Astrocyte (in vitro differentiated cells and primary cell): ENCODE measurements around the gene PCDHA1. TPM values are rescaled to one million over a fixed set of nuclear protein-coding genes. Genes with fewer than 3 reads are reported as not detected.
"Not testable (repeated sequence)": the region's sequence is repeated elsewhere in the genome, so short reads cannot be mapped to it uniquely, and the experiment has no call there.

Source experiments
- DNase-seq: peaks from one replicate; pipeline ENCODE4 v3.0.0-alpha.2; 2010; ENCODE audit warnings: low read depth
- FAIRE-seq: peaks from 2 replicates; lab custom pipeline; 2011; peaks lifted over from hg19 to GRCh38; lab: Jason Lieb, UNC
- H2AFZ ChIP-seq: 2 replicates; pipeline ENCODE4 v1.6.0; 2012; ENCODE audit warnings: low read depth, low read length, inconsistent platforms
- H3K27ac ChIP-seq: 2 replicates; pipeline ENCODE4 v1.5.1; 2011; ENCODE audit warnings: low read depth, low read length, inconsistent platforms
- H3K27me3 ChIP-seq: 2 replicates; pipeline ENCODE4 v1.6.0; 2011; ENCODE audit warnings: low read length, inconsistent platforms; ENCODE audit not compliant: insufficient read depth
- H3K36me3 ChIP-seq: 2 replicates; pipeline ENCODE4 v1.5.1; 2011; ENCODE audit warnings: low read length, inconsistent platforms; ENCODE audit not compliant: insufficient read depth
- H3K4me1 ChIP-seq: 2 replicates; pipeline ENCODE4 v1.5.1; 2011; ENCODE audit warnings: low read length, inconsistent platforms; ENCODE audit not compliant: insufficient read depth
- H3K4me2 ChIP-seq: 2 replicates; pipeline ENCODE4 v1.6.0; 2012; ENCODE audit warnings: low read length, inconsistent platforms
- H3K4me3 ChIP-seq: 2 replicates; pipeline ENCODE4 v1.5.1; 2011; ENCODE audit warnings: low read depth, mild to moderate bottlenecking, low read length, inconsistent platforms; ENCODE audit not compliant: insufficient read depth
- H3K79me2 ChIP-seq: 2 replicates; pipeline ENCODE4 v1.6.0; 2012; ENCODE audit warnings: mild to moderate bottlenecking, low read length, inconsistent platforms; ENCODE audit not compliant: insufficient read depth
- H3K9ac ChIP-seq: 2 replicates; pipeline ENCODE4 v1.6.0; 2012; ENCODE audit warnings: mild to moderate bottlenecking, low read length, inconsistent platforms
- H3K9me3 ChIP-seq: 2 replicates; pipeline ENCODE4 v1.5.1; 2012; ENCODE audit warnings: low read depth, mild to moderate bottlenecking, low read length, inconsistent platforms; ENCODE audit not compliant: insufficient read depth
- H4K20me1 ChIP-seq: 2 replicates; pipeline ENCODE4 v1.6.0; 2012; ENCODE audit warnings: low read length, inconsistent platforms; ENCODE audit not compliant: insufficient read depth
- H3K27ac Mint-ChIP-seq: one replicate; pipeline ENCODE4 v1.8.0; 2021; ENCODE audit warnings: mild to moderate bottlenecking, mixed read lengths; ENCODE audit not compliant: unreplicated experiment
- H3K27me3 Mint-ChIP-seq: one replicate; pipeline ENCODE4 v1.8.0; 2021; ENCODE audit warnings: low read depth, mixed read lengths; ENCODE audit not compliant: unreplicated experiment
- H3K36me3 Mint-ChIP-seq: one replicate; pipeline ENCODE4 v1.8.0; 2021; ENCODE audit warnings: low read depth, mixed read lengths; ENCODE audit not compliant: unreplicated experiment
- H3K4me1 Mint-ChIP-seq: one replicate; pipeline ENCODE4 v1.8.0; 2021; ENCODE audit warnings: low read depth, mixed read lengths; ENCODE audit not compliant: unreplicated experiment
- H3K4me3 Mint-ChIP-seq: one replicate; pipeline ENCODE4 v1.8.0; 2021; ENCODE audit warnings: mild to moderate bottlenecking, moderate library complexity, mixed read lengths; ENCODE audit not compliant: unreplicated experiment
- H3K9me3 Mint-ChIP-seq: one replicate; pipeline ENCODE4 v1.8.0; 2021; ENCODE audit warnings: mild to moderate bottlenecking, mixed read lengths; ENCODE audit not compliant: unreplicated experiment
- EZH2 ChIP-seq: IDR thresholded peaks from 2 replicates; pipeline ENCODE4 v1.6.1; 2012; ENCODE audit warnings: mild to moderate bottlenecking, low read length, inconsistent platforms; ENCODE audit not compliant: insufficient read depth
- total RNA-seq: library from RNA; stranded (reverse); gene quantifications from 2 replicates; pipeline ENCODE4 v1.2.1, GENCODE V29; 2021
- TF ChIP-seq, protein P1 (sequence below): IDR thresholded peaks from 2 replicates; pipeline ENCODE4 v1.5.1; 2011; ENCODE audit warnings: low read depth, mild to moderate bottlenecking, inconsistent platforms, low read length, moderate library complexity; ENCODE audit not compliant: insufficient read depth

Gene PCDHA1
- total RNA-seq, 1 donor from 2014 or later: not detected

- H3K27me3 Mint-ChIP-seq: no peaks in the 10 kb centered on the region
- peaks cover 39% of the 10 kb centered on the region for H3K9me3 Mint-ChIP-seq
- H3K36me3 ChIP-seq: no peaks in the 10 kb centered on the region
- FAIRE-seq (no peak), DNase-seq (no peak)
- H3K79me2 ChIP-seq: no peaks in the 10 kb centered on the region
- no peaks in the 10 kb centered on the region for H3K4me1 Mint-ChIP-seq
- H4K20me1 ChIP-seq: no peaks in the 10 kb centered on the region
- H3K4me3 ChIP-seq: no peak overlapping the region
- H3K4me3 Mint-ChIP-seq: no peak overlapping the region
- H3K27ac Mint-ChIP-seq: no peak overlapping the region
- no peak overlapping the region for H3K27ac ChIP-seq
- no peak for TF ChIP-seq EZH2
- TF ChIP-seq, protein P1, sequence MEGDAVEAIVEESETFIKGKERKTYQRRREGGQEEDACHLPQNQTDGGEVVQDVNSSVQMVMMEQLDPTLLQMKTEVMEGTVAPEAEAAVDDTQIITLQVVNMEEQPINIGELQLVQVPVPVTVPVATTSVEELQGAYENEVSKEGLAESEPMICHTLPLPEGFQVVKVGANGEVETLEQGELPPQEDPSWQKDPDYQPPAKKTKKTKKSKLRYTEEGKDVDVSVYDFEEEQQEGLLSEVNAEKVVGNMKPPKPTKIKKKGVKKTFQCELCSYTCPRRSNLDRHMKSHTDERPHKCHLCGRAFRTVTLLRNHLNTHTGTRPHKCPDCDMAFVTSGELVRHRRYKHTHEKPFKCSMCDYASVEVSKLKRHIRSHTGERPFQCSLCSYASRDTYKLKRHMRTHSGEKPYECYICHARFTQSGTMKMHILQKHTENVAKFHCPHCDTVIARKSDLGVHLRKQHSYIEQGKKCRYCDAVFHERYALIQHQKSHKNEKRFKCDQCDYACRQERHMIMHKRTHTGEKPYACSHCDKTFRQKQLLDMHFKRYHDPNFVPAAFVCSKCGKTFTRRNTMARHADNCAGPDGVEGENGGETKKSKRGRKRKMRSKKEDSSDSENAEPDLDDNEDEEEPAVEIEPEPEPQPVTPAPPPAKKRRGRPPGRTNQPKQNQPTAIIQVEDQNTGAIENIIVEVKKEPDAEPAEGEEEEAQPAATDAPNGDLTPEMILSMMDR: no peak
- H3K27me3 ChIP-seq: no peaks in the 10 kb centered on the region
- peaks cover 5% of the 10 kb centered on the region for H3K36me3 Mint-ChIP-seq
- H3K9ac ChIP-seq: no peak overlapping the region
- H2AFZ ChIP-seq: no peak overlapping the region
- H3K4me1 ChIP-seq: no peaks in the 10 kb centered on the region
- peaks cover 5% of the 10 kb centered on the region for H3K9me3 ChIP-seq
- no peak overlapping the region for H3K4me2 ChIP-seq
These were observed 5.4 kb upstream of the PCDHA1 start for GRCh38 chr5:140780512-140780911.

DNA sequence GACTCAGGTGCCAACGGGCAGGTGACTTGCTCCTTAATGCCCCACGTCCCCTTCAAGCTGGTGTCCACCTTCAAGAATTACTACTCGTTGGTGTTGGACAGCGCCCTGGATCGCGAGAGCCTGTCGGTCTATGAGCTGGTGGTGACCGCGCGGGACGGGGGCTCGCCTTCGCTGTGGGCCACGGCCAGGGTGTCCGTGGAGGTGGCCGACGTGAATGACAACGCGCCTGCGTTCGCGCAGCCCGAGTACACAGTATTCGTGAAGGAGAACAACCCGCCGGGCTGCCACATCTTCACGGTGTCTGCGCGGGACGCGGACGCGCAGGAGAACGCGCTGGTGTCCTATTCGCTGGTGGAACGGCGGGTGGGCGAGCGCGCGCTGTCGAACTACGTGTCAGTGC, 1.5 kb downstream of the PCDHA1 start:
- H3K9me3 Mint-ChIP-seq: peaks cover 28% of the 10 kb centered on the region
- not testable (repeated sequence) for DNase-seq, H4K20me1 ChIP-seq, H3K27ac Mint-ChIP-seq, H3K4me3 ChIP-seq, H3K36me3 ChIP-seq, H3K79me2 ChIP-seq, H3K4me2 ChIP-seq, H3K4me1 ChIP-seq, H3K27me3 Mint-ChIP-seq, H3K27me3 ChIP-seq, H3K4me1 Mint-ChIP-seq, H3K4me3 Mint-ChIP-seq, H3K9ac ChIP-seq, H2AFZ ChIP-seq, H3K36me3 Mint-ChIP-seq, H3K27ac ChIP-seq, FAIRE-seq
- peaks cover 14% of the 10 kb centered on the region for H3K9me3 ChIP-seq

DNA sequence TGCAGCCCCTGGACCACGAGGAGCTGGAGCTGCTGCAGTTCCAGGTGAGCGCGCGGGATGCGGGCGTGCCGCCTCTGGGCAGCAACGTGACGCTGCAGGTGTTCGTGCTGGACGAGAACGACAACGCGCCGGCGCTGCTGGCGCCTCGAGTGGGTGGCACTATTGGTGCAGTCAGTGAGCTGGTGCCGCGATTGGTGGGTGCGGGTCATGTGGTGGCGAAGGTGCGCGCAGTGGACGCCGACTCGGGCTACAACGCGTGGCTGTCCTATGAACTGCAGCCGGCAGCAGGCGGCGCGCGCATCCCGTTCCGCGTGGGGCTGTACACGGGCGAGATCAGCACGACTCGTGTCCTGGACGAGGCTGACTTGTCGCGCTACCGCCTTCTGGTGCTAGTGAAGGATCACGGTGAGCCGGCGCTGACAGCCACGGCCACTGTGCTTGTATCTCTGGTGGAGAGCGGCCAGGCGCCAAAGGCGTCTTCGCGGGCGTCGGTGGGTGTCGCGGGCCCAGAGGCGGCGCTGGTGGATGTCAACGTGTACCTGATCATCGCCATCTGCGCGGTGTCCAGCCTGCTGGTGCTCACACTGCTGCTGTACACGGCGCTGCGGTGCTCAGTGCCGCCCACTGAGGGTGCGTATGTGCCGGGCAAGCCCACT, 2.0 kb downstream of the PCDHA1 start:
- H3K27me3 Mint-ChIP-seq, H3K27me3 ChIP-seq, H4K20me1 ChIP-seq, H3K36me3 Mint-ChIP-seq, DNase-seq, H3K27ac Mint-ChIP-seq, H3K27ac ChIP-seq, H3K4me3 ChIP-seq, H3K9ac ChIP-seq, H3K4me1 Mint-ChIP-seq, H3K36me3 ChIP-seq, H3K4me3 Mint-ChIP-seq, H3K79me2 ChIP-seq, H2AFZ ChIP-seq, FAIRE-seq, H3K4me2 ChIP-seq, H3K4me1 ChIP-seq: not testable (repeated sequence)
- H3K9me3 ChIP-seq: peaks cover 14% of the 10 kb centered on the region
- H3K9me3 Mint-ChIP-seq: peaks cover 22% of the 10 kb centered on the region
